NCI-H2081 (cell line): ENCODE results near the gene INS.

ENCODE experiments used
- DNase-seq, 2 experiments: peaks; one replicate each; lab custom pipeline; 2025; lab: John Stamatoyannopoulos, UW

Gene INS

GRCh38 chr11:2115308-2115707 lies 45.7 kb downstream of the INS start:
- DNase-seq = no peak

GRCh38 chr11:2114430-2115241 lies 46.4 kb downstream of the INS start:
- no peak for DNase-seq

- no peak for DNase-seq
These were observed 47.2 kb downstream of the INS start for GRCh38 chr11:2113776-2114175.

GRCh38 chr11:2110521-2110920 lies 50.5 kb downstream of the INS start:
- DNase-seq = no peak
